Stimulated activated CD8-positive, alpha-beta memory T cell treated with anti-CD3 and anti-CD28 coated beads, Interleukin-15, amount 100 ng/mL, for 4 hours (primary cell): Measurements from ENCODE around the gene FRK.
"Not testable (repeated sequence)": the region's sequence is repeated elsewhere in the genome, so short reads cannot be mapped to it uniquely, and the experiment has no call there.

Experiments
- DNase-seq, 2 donors: peaks; one replicate each; pipeline ENCODE4 v3.0.0-alpha.2; 2020; ENCODE audit warnings: low read depth in 2 of 2

Gene FRK

DNA sequence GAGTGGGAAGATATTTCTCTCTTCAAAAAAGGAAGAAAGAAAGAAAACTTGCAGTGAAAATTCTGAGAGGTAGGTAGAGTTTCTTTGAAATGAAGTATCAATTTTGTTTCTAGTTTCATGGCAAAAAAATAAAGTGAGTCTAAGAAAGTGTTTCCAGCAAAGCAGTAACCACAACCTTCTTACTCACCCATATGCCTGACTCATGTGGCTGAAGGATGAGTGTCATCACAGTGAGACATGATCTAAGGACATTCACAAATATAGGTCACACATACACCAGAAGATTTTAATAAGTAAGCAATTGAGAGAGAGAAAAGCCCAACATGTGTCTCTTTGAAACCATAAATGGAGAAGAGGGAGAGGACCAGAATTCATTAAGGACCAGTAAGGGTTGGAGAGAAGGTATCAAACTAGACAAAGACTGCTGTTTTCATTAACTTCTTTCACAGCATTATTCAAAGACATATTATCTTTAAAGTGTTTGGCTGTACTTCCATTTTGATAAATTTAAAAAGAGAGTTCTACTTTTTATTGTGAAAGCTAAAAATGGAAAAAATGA lies 169.5 kb downstream of the FRK start:
- DNase-seq = no peak

DNA sequence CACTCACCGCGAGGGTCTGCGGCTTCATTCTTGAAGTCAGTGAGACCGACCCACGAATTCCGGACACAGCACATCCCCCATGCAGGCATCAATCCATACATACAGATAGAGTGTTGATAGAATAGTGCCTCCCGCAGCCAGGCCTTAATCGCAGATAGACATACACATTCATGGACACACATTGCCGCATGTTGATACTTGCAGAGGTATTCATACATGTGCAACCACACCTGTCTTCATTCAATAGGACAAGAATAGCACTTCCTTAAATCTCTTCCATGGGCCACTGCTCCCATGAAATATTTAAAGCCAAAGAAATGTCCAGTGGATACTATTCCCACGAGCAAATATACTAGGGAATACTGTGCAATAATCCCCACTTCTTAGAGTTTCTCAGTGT lies 170.5 kb downstream of the FRK start:
- no peak for DNase-seq

GRCh38 chr6:115888687-115889470 lies 171.8 kb downstream of the FRK start:
- not testable (repeated sequence) for DNase-seq

- DNase-seq = no peak
These were observed 172.8 kb downstream of the FRK start for GRCh38 chr6:115887891-115888290.

DNA sequence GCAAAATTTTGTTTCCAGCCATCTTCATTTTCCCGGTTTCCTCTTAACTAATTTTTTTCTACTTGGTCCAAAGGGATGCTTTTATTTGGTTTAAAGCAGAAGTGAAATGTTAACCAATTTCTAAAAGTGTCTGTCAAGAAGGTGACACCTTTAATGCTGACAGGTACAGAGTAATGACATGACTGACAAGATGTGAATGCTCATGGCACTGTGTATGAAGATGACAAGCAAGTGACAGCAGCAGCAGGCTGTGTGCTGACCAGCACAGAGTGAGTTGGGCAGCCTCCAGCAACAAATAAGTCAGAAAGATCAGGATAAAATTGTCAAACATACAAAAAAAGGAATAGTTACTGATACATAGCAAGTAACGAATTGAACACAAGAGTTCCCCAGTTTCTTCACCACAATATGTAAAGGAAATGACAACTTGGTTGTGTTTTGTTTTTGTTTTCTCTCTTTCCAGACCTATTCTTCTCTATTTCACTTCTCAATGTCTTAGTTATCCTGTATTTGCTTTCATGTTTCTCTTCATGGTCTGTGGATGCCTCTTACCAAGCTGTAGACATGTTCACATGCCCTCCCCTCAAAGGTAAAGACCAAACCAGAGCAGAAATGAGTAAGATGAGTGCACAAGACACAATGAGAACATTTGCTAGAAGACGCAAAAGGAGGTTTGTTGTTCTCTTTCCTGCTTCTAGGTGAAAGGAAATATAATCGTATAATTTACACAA lies 174.9 kb downstream of the FRK start:
- no peak for DNase-seq

- no peak for DNase-seq
These were observed 177.9 kb downstream of the FRK start for GRCh38 chr6:115882771-115883170.

GRCh38 chr6:115882174-115882573 lies 178.5 kb downstream of the FRK start:
- DNase-seq = no peak
